Smooth muscle cell (in vitro differentiated cells): ENCODE data around the gene TLE2. TPM values are rescaled to one million over a fixed set of nuclear protein-coding genes. Genes with fewer than 3 reads are reported as not detected.
A peak's percentile ranks its signal among the peaks of the same experiment; 100 is the strongest.
"Not testable (repeated sequence)": the region's sequence is repeated elsewhere in the genome, so short reads cannot be mapped to it uniquely, and the experiment has no call there.

Experiments
- DNase-seq: peaks from one replicate; lab custom pipeline; 2025; ENCODE audit not compliant: unreplicated experiment; lab: John Stamatoyannopoulos, UW
- H2AFZ ChIP-seq: fragments of 200-600 bp; sonication (generic); 2 replicates; pipeline ENCODE4 v1.6.0; 2016; ENCODE audit warnings: antibody characterized with exemption, low read depth, mild to moderate bottlenecking
- H3F3A ChIP-seq: fragments of 200-600 bp; sonication (generic); 2 replicates; pipeline ENCODE4 v1.6.0; 2017; ENCODE audit warnings: antibody characterized with exemption, low read depth
- H3K27ac ChIP-seq: fragments of 200-600 bp; sonication (generic); 2 replicates; pipeline ENCODE4 v1.5.1; 2016; ENCODE audit warnings: low read depth, mild to moderate bottlenecking
- H3K27me3 ChIP-seq: fragments of 200-600 bp; sonication (generic); 2 replicates; pipeline ENCODE4 v1.6.1; 2016; ENCODE audit warnings: low read depth, mild to moderate bottlenecking
- H3K36me3 ChIP-seq: fragments of 200-600 bp; sonication (generic); 2 replicates; pipeline ENCODE4 v1.5.1; 2016; ENCODE audit warnings: low read depth
- H3K4me1 ChIP-seq: fragments of 200-600 bp; sonication (generic); 2 replicates; pipeline ENCODE4 v1.5.1; 2016; ENCODE audit warnings: low read depth
- H3K4me2 ChIP-seq: fragments of 200-600 bp; sonication (generic); 2 replicates; pipeline ENCODE4 v1.6.0; 2016; ENCODE audit warnings: mild to moderate bottlenecking
- H3K4me3 ChIP-seq: fragments of 200-600 bp; sonication (generic); 2 replicates; pipeline ENCODE4 v1.5.1; 2016; ENCODE audit warnings: mild to moderate bottlenecking
- H3K79me2 ChIP-seq: fragments of 200-600 bp; sonication (generic); 2 replicates; pipeline ENCODE4 v1.6.0; 2016; ENCODE audit warnings: low read depth, mild to moderate bottlenecking
- H3K9ac ChIP-seq: fragments of 200-600 bp; sonication (generic); 2 replicates; pipeline ENCODE4 v1.6.0; 2016; ENCODE audit warnings: low read depth
- H3K9me3 ChIP-seq: fragments of 200-600 bp; sonication (generic); replicated peaks from 2 replicates; pipeline ENCODE4 v1.5.1; 2016; ENCODE audit warnings: low read depth
- H4K20me1 ChIP-seq: fragments of 200-600 bp; sonication (generic); 2 replicates; pipeline ENCODE4 v1.6.0; 2016; ENCODE audit warnings: low read depth
- CTCF ChIP-seq: fragments of 200-600 bp; sonication (generic); IDR thresholded peaks from 2 replicates; pipeline ENCODE4 v1.5.1; 2017; ENCODE audit warnings: borderline replicate concordance, mild to moderate bottlenecking, antibody characterized with exemption; ENCODE audit not compliant: insufficient read depth, poor library complexity, severe bottlenecking
- WGBS: methylation state at CpG from one replicate; pipeline ENCODE4 v1.1.7; 2016; ENCODE audit warnings: low lambda C conversion rate; 5-methylcytosine and 5-hydroxymethylcytosine counted together
- polyA plus RNA-seq: library from polyadenylated mRNA; unstranded; fragments of >200 nt; fragmentation: Nextera tagmentation; extraction: Ambion mirVana; gene quantifications from 2 replicates; pipeline ENCODE4 v1.2.1, GENCODE V29; 2016
- total RNA-seq: library from RNA; depleted of rRNA; stranded (reverse); fragments of >200 nt; gene quantifications from 2 replicates; pipeline ENCODE4 v1.2.3, GENCODE V29; 2014

Gene TLE2
- total and polyA plus RNA-seq, 2 experiments from 2014 or later, result 7.1 to 14.9 TPM

- no peak overlapping the region for H2AFZ ChIP-seq
- no peak overlapping the region for H3K9ac ChIP-seq
- no peak for DNase-seq
- H3K9me3 ChIP-seq, result no peaks in the 10 kb centered on the region
- no peak for TF ChIP-seq CTCF
- H3K27me3 ChIP-seq, result no peaks in the 10 kb centered on the region
- H3F3A ChIP-seq, result peaks cover 6% of the 10 kb centered on the region
- no peak overlapping the region for H3K4me2 ChIP-seq
- peak overlapping the region; percentile 57 for H3K27ac ChIP-seq
- peaks cover 7% of the 10 kb centered on the region for H3K79me2 ChIP-seq
- WGBS, result 91% methylated on average over 20 of the region's 20 CpGs
- peaks cover 8% of the 10 kb centered on the region for H3K4me1 ChIP-seq
- no peak overlapping the region for H3K4me3 ChIP-seq
- peaks cover 58% of the 10 kb centered on the region for H4K20me1 ChIP-seq
- no peaks in the 10 kb centered on the region for H3K36me3 ChIP-seq
Measured at GRCh38 chr19:3054972-3055740, 26.1 kb upstream of the TLE2 start.

DNA sequence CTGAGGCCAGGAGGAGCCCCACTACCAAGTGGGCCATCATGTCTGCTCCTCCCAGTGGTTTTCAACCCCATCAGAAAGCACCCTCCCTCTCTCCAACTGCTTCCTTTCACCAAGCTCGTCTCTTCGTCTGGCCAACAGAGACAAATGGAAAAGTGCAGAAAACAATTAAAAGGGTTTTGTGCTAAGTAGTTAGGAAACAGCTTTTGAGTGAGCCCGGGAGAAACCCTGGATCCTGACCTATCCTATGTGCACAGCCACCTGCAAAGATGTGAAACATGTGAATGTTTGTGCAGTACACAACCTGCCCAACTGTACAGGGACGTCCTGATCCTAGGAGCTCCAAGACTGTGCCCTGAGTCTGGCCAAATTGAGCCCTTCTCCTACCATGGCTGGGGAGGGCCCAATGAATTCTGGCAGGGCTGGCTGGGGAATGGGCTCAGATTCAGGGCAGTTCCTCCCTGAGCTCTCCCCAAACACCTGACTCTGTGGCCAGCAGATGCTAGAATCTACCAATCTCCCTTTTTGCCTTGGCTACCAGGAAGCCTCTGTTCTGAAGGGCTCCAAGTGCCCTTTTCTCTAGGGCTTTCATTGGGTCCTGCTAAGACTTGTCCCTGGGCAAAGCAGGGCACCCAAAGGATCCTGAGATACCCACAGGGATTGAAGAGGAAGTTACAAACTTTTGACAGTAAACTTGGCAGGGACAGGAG, 25.3 kb upstream of the TLE2 start:
- H3K36me3 ChIP-seq, result no peaks in the 10 kb centered on the region
- no peak overlapping the region for H2AFZ ChIP-seq
- no peak overlapping the region for H3K4me2 ChIP-seq
- H3F3A ChIP-seq, result peaks cover 6% of the 10 kb centered on the region
- no peak overlapping the region for H3K4me3 ChIP-seq
- H3K9ac ChIP-seq, result no peak overlapping the region
- peaks cover 8% of the 10 kb centered on the region for H3K4me1 ChIP-seq
- peaks cover 50% of the 10 kb centered on the region for H4K20me1 ChIP-seq
- 92% methylated on average over 4 of the region's 4 CpGs for WGBS
- no peaks in the 10 kb centered on the region for H3K9me3 ChIP-seq
- no peak for DNase-seq
- H3K79me2 ChIP-seq, result peaks cover under 1% of the 10 kb centered on the region
- no peak overlapping the region for H3K27ac ChIP-seq
- no peaks in the 10 kb centered on the region for H3K27me3 ChIP-seq
- TF ChIP-seq CTCF, result no peak

DNA sequence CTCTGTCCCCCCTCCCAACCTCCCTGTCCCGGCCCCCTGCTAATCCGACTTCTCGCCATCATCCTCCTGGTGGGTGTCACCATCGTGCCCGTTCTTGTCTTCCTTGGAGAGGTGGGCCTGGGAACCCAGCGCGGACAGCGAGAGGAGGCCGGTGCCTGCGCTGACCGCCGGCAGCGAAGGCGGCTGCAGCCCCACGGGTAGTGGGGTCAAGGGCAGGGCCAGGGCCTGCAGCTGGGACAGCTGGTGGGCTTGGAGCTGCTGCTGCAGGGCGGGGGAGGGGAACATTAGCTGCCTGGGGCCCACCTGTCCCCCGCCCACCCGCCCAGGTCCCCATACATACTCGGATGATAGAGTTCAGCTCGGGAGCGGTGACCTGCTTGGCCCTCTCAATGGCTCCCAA, 24.7 kb upstream of the TLE2 start:
- Histone ChIP-seq H3K27ac (no peak overlapping the region), H3K9ac (no peak overlapping the region), H3K9me3 (no peaks in the 10 kb centered on the region), H3K36me3 (no peaks in the 10 kb centered on the region), H3F3A (peaks cover 6% of the 10 kb centered on the region), H3K4me1 (peaks cover 8% of the 10 kb centered on the region), H2AFZ (no peak overlapping the region), H3K79me2 (no peaks in the 10 kb centered on the region), H3K4me3 (no peak overlapping the region), H3K4me2 (no peak overlapping the region), H3K27me3 (no peaks in the 10 kb centered on the region), H4K20me1 (peaks cover 44% of the 10 kb centered on the region)
- no peak for TF ChIP-seq CTCF
- no peak for DNase-seq
- 92% methylated on average over 16 of the region's 21 CpGs for WGBS

DNA sequence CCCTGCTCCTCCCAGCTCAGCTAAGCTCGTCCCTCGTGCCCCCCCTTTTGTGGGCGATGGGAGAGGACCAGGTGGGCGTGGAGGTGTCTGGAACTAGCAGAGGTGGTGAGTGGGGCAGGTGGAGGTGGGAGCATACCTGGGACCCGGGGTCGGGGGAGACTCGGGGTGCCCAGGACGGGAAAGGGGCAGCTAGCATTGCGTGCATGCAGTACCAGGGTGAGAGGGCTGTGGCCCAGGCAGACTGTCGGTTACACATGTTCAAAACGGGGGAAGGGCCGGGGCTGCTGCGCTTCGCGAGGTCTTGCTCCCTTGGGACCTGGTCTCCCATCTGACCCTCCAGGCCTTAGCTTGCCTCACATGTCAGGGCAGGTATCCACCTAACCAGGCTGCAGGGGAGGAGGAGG, 24.1 kb upstream of the TLE2 start:
- no peaks in the 10 kb centered on the region for H3K27me3 ChIP-seq
- H3F3A ChIP-seq, result peaks cover 6% of the 10 kb centered on the region
- H3K4me3 ChIP-seq, result no peak overlapping the region
- H4K20me1 ChIP-seq, result peaks cover 38% of the 10 kb centered on the region
- H3K27ac ChIP-seq, result no peak overlapping the region
- H3K4me2 ChIP-seq, result no peak overlapping the region
- peaks cover 8% of the 10 kb centered on the region for H3K4me1 ChIP-seq
- 92% methylated on average over 14 of the region's 15 CpGs for WGBS
- TF ChIP-seq CTCF, result no peak
- no peaks in the 10 kb centered on the region for H3K9me3 ChIP-seq
- H3K9ac ChIP-seq, result no peak overlapping the region
- H3K36me3 ChIP-seq, result no peaks in the 10 kb centered on the region
- no peaks in the 10 kb centered on the region for H3K79me2 ChIP-seq
- no peak for DNase-seq
- no peak overlapping the region for H2AFZ ChIP-seq

GRCh38 chr19:3050016-3050415, 20.9 kb upstream of the TLE2 start:
- not testable (repeated sequence) for H4K20me1 ChIP-seq, H3K79me2 ChIP-seq, H3K9me3 ChIP-seq, H3K27ac ChIP-seq, H3K36me3 ChIP-seq, H3K4me1 ChIP-seq, H3K27me3 ChIP-seq, H3K4me3 ChIP-seq, H3K4me2 ChIP-seq, H3K9ac ChIP-seq, DNase-seq, H2AFZ ChIP-seq
- 96% methylated on average over 7 of the region's 7 CpGs for WGBS
- H3F3A ChIP-seq, result peaks cover 11% of the 10 kb centered on the region
